Endodermal cell (in vitro differentiated cells): ENCODE data around the gene ATF7IP. TPM values are rescaled to one million over a fixed set of nuclear protein-coding genes. Genes with fewer than 3 reads are reported as not detected.
"Not testable (repeated sequence)": the region's sequence is repeated elsewhere in the genome, so short reads cannot be mapped to it uniquely, and the experiment has no call there.

Experiments used
- DNase-seq: peaks from one replicate; pipeline ENCODE4 v3.0.0-alpha.2; 2017
- H3K27ac ChIP-seq: 2 replicates; pipeline ENCODE4 v1.5.1; 2013; ENCODE audit warnings: mild to moderate bottlenecking, low read depth, low read length, moderate library complexity
- H3K27me3 ChIP-seq: 2 replicates; pipeline ENCODE4 v1.6.1; 2013; ENCODE audit warnings: mild to moderate bottlenecking, low read length, moderate library complexity; ENCODE audit not compliant: insufficient read depth, control insufficient read depth, poor library complexity, severe bottlenecking
- H3K36me3 ChIP-seq: 2 replicates; pipeline ENCODE4 v1.7.0; 2013; ENCODE audit warnings: mild to moderate bottlenecking, low read length, moderate library complexity; ENCODE audit not compliant: control insufficient read depth, insufficient read depth
- H3K4me1 ChIP-seq: one replicate; pipeline ENCODE4 v1.7.0; 2013; ENCODE audit warnings: low read length; ENCODE audit not compliant: control insufficient read depth, insufficient read depth
- H3K4me3 ChIP-seq: 2 replicates; pipeline ENCODE4 v1.5.1; 2013; ENCODE audit warnings: mild to moderate bottlenecking, low read length, moderate library complexity
- H3K9ac ChIP-seq: 2 replicates; pipeline ENCODE4 v1.6.1; 2013; ENCODE audit warnings: mild to moderate bottlenecking, low read length, moderate library complexity; ENCODE audit not compliant: poor library complexity, severe bottlenecking; ENCODE audit errors: extremely low read depth
- H3K9me3 ChIP-seq: 2 replicates; pipeline ENCODE4 v1.6.1; 2013; ENCODE audit warnings: mild to moderate bottlenecking, low read length, moderate library complexity; ENCODE audit not compliant: control insufficient read depth
- H3K27ac Mint-ChIP-seq: 2 replicates; pipeline ENCODE4 v1.8.0; 2020; ENCODE audit warnings: mixed read lengths
- H3K27me3 Mint-ChIP-seq: 2 replicates; pipeline ENCODE4 v1.8.0; 2021; ENCODE audit warnings: mild to moderate bottlenecking, mixed read lengths; ENCODE audit not compliant: insufficient read depth
- H3K36me3 Mint-ChIP-seq: 2 replicates; pipeline ENCODE4 v1.8.0; 2020; ENCODE audit warnings: low read depth, mixed read lengths
- H3K4me1 Mint-ChIP-seq: 2 replicates; pipeline ENCODE4 v1.8.0; 2020; ENCODE audit warnings: mixed read lengths
- H3K4me3 Mint-ChIP-seq: 2 replicates; pipeline ENCODE4 v1.8.0; 2020; ENCODE audit warnings: mild to moderate bottlenecking, moderate library complexity, mixed read lengths
- H3K9me3 Mint-ChIP-seq: 2 replicates; pipeline ENCODE4 v1.8.0; 2020; ENCODE audit warnings: mild to moderate bottlenecking, mixed read lengths
- WGBS, 2 experiments: methylation state at CpG; one replicate each; pipeline versions ENCODE4 v1.1.5 to v1.1.7; 2013; ENCODE audit warnings: missing lambda C conversion rate in 2 of 2, mixed read lengths in 1 of 2; ENCODE audit not compliant: insufficient coverage in 1 of 2, insufficient read length in 1 of 2; 5-methylcytosine and 5-hydroxymethylcytosine counted together
- total RNA-seq, 2 donors: library from RNA; stranded (reverse); fragmentation: NEBNext Ultra II Directional in 1 of 2; extraction: Animal tissue kit (Norgen Biotek cat#: 25700) in 1 of 2; gene quantifications; 2 replicates in 1 of 2; 3 replicates in 1 of 2; pipeline ENCODE4 v1.2.1, GENCODE V29; 2021
- TF ChIP-seq, protein P1 (sequence below): fragments of 200-600 bp; sonication (generic); conservative IDR thresholded peaks from 2 replicates; pipeline ENCODE4 v1.5.0; 2021; ENCODE audit warnings: antibody characterized with exemption, mild to moderate bottlenecking

Gene ATF7IP
- total RNA-seq, 2 donors from 2014 or later: 174 to 222 TPM

DNA sequence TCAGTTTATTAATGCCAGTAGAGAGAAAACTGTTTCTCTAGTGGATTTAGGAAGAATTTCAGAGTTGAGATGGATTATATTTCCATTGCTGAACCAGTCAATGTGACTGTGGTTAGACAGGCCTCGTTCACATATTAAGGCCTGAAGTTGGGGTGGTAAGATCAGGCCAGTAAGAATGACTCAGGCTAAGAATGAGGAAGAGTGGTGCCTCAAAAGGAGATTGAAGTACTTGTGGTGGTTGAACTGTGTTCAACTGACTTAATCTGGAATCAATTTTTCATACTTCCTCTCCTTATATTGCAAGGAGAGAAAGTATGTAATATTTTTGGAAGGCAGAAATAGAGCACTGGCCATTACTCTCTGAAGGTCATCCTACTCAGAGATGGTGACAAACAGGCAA lies 37.8 kb upstream of the ATF7IP start:
- Mint-ChIP-seq H3K36me3 (peaks cover 3% of the 10 kb centered on the region), H3K27me3 (no peaks in the 10 kb centered on the region), H3K4me1 (no peaks in the 10 kb centered on the region), H3K9me3 (peaks cover 38% of the 10 kb centered on the region), H3K4me3 (no peak overlapping the region), H3K27ac (no peak overlapping the region)
- whole genome bisulfite sequencing, 2 experiments: 87% methylated on average over 1 of the region's 1 CpG; no CpG with 5 or more reads in 1 of the 2 experiments
- H3K4me3 ChIP-seq: no peak overlapping the region
- no peaks in the 10 kb centered on the region for H3K36me3 ChIP-seq
- DNase-seq: no peak
- no peaks in the 10 kb centered on the region for H3K4me1 ChIP-seq
- TF ChIP-seq, protein P1, sequence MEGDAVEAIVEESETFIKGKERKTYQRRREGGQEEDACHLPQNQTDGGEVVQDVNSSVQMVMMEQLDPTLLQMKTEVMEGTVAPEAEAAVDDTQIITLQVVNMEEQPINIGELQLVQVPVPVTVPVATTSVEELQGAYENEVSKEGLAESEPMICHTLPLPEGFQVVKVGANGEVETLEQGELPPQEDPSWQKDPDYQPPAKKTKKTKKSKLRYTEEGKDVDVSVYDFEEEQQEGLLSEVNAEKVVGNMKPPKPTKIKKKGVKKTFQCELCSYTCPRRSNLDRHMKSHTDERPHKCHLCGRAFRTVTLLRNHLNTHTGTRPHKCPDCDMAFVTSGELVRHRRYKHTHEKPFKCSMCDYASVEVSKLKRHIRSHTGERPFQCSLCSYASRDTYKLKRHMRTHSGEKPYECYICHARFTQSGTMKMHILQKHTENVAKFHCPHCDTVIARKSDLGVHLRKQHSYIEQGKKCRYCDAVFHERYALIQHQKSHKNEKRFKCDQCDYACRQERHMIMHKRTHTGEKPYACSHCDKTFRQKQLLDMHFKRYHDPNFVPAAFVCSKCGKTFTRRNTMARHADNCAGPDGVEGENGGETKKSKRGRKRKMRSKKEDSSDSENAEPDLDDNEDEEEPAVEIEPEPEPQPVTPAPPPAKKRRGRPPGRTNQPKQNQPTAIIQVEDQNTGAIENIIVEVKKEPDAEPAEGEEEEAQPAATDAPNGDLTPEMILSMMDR: no peak
- H3K27me3 ChIP-seq: no peaks in the 10 kb centered on the region
- no peak overlapping the region for H3K9ac ChIP-seq
- peaks cover 16% of the 10 kb centered on the region for H3K9me3 ChIP-seq
- no peak overlapping the region for H3K27ac ChIP-seq

DNA sequence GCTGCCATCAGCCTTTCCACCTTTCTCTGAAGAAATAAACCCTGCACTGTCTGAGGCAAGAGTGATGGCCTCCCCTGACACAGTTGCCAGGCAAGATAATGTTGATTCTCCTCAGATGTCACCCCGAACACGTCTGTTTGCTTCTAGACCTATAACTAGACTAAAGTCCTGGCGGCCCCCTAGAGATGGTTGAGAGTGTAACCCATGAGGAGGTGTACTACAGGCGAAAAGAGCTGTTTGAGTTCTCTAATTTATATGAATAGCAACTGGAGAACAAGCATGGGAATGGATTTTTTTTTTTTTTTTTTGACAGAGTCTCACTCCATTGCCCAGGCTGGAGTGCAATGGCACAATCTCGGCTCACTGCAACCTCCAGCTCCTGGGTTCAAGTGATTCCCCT lies 33.0 kb upstream of the ATF7IP start:
- Mint-ChIP-seq H3K36me3 (peaks cover 9% of the 10 kb centered on the region), H3K4me1 (no peaks in the 10 kb centered on the region)
- WGBS, 2 experiments: 88 to 95% methylated on average over 1 to 5 of the region's 5 CpGs

DNA sequence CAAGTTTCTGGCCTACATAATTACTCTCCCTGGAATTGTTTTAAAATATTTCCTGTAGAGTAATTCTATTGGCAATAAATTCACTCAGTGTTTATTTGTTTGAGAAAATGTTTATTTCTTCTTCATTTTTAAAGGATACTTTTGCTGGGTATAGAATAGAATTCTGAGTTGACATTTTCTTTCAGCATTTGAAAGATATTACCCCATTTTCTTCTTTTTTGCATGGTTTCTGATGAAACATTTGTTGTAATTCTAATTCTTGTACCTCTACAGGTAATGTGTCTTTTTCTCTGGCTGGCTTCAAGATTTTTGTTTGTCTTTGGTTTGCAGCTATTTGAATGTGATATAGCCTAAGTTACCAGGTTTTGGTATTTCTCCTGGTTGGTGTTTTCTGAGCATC lies 25.1 kb upstream of the ATF7IP start:
- no peak overlapping the region for H3K27ac ChIP-seq
- peaks cover 26% of the 10 kb centered on the region for H3K9me3 ChIP-seq
- DNase-seq: no peak
- H3K27me3 Mint-ChIP-seq: peaks cover 2% of the 10 kb centered on the region
- H3K27ac Mint-ChIP-seq: no peak overlapping the region
- peaks cover 3% of the 10 kb centered on the region for H3K36me3 Mint-ChIP-seq
- TF ChIP-seq, protein P1: no peak
- H3K27me3 ChIP-seq: no peaks in the 10 kb centered on the region
- peaks cover 72% of the 10 kb centered on the region for H3K9me3 Mint-ChIP-seq
- H3K9ac ChIP-seq: no peak overlapping the region
- no peaks in the 10 kb centered on the region for H3K4me1 ChIP-seq
- no peaks in the 10 kb centered on the region for H3K36me3 ChIP-seq
- H3K4me3 Mint-ChIP-seq: no peak overlapping the region
- H3K4me1 Mint-ChIP-seq: no peaks in the 10 kb centered on the region
- no peak overlapping the region for H3K4me3 ChIP-seq

More for the DNA sequence above, 33.0 kb upstream of the ATF7IP start:
- Histone ChIP-seq H3K36me3 (no peaks in the 10 kb centered on the region), H3K27me3 (no peaks in the 10 kb centered on the region), H3K9me3 (peaks cover 23% of the 10 kb centered on the region), H3K4me1 (no peaks in the 10 kb centered on the region), H3K9ac (no peak overlapping the region), H3K4me3 (no peak overlapping the region), H3K27ac (no peak overlapping the region)
- H3K27ac Mint-ChIP-seq: no peak overlapping the region
- DNase-seq: no peak
- TF ChIP-seq, protein P1: no peak
- H3K9me3 Mint-ChIP-seq: peaks cover 58% of the 10 kb centered on the region
- peaks cover 2% of the 10 kb centered on the region for H3K27me3 Mint-ChIP-seq
- H3K4me3 Mint-ChIP-seq: no peak overlapping the region

DNA sequence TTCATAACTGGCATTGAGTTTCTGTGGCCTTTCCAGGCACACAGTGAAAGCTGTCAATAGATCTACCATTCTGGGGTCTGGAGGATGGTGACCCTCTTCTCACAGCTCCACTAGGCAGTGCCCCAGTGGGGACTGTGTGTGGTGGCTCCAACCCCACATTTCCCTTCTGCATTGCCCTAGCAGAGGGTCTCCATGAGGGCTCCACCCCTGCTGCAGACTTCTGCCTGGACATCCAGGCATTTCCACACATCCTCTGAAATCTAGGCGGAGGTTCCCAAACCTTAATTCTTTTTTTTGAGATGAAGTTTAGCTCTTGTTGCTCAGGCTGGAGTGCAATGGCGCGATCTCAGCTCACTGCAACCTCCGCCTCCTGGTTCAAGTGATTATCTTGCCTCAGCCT lies 14.0 kb upstream of the ATF7IP start:
- H3K9me3 Mint-ChIP-seq: peaks cover 77% of the 10 kb centered on the region
- H3K27ac Mint-ChIP-seq: not testable (repeated sequence)
- 91 to 93% methylated on average over 4 of the region's 4 CpGs for WGBS, 2 experiments

DNA sequence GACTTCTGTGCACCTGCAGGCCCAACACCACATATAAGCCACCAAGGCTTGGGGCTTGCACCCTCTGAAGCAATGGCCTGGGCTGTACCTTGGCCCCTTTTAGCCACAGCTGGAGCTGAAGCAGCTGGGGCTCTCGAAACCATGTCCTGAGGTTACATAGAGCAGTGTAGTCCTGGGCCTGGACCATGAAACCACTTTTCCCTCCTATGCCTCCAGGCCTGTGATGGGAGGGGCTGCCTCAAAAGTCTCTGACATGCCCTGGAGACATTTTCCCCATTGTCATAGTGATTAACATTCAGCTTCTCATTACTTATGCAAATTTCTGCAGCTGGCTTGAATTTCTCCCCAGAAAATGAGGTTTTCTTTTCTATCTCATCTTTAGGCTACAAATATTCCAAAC lies 13.4 kb upstream of the ATF7IP start:
- H3K4me3 ChIP-seq: peak overlapping the region; percentile 29
- H3K4me1 ChIP-seq, H3K9ac ChIP-seq, H3K27ac ChIP-seq, H3K27me3 ChIP-seq, H3K36me3 ChIP-seq, H3K27ac Mint-ChIP-seq, DNase-seq, H3K27me3 Mint-ChIP-seq, H3K4me3 Mint-ChIP-seq, H3K4me1 Mint-ChIP-seq: not testable (repeated sequence)
- peaks cover 25% of the 10 kb centered on the region for H3K36me3 Mint-ChIP-seq
- 92 to 100% methylated on average over 1 of the region's 1 CpG for WGBS, 2 experiments
- peaks cover 80% of the 10 kb centered on the region for H3K9me3 Mint-ChIP-seq
- H3K9me3 ChIP-seq: peaks cover 54% of the 10 kb centered on the region

More for the DNA sequence above, 14.0 kb upstream of the ATF7IP start:
- H3K27ac ChIP-seq, H3K9ac ChIP-seq, H3K36me3 ChIP-seq, H3K27me3 Mint-ChIP-seq, H3K4me1 ChIP-seq, DNase-seq, H3K27me3 ChIP-seq, H3K4me3 Mint-ChIP-seq, H3K4me1 Mint-ChIP-seq: not testable (repeated sequence)
- peaks cover 20% of the 10 kb centered on the region for H3K36me3 Mint-ChIP-seq
- Histone ChIP-seq H3K4me3 (peak overlapping the region; percentile 29), H3K9me3 (peaks cover 54% of the 10 kb centered on the region)
